Brain pericyte (primary cell): ENCODE data around the gene DPY19L1.
"Not testable (repeated sequence)": the region's sequence is repeated elsewhere in the genome, so short reads cannot be mapped to it uniquely, and the experiment has no call there.

Source experiments
- DNase-seq: peaks from one replicate; pipeline ENCODE4 v3.0.0-alpha.2; 2012; ENCODE audit warnings: low read depth, low spot score

Gene DPY19L1

GRCh38 chr7:35037211-35037525, at the start of gene DPY19L1:
Gene DPY19L1, minus strand, starts transcription at chr7:35037485. Its CDS starts 91 bp downstream, at chr7:35037394.
- DNase-seq = no peak

GRCh38 chr7:35079517-35079916, 42.2 kb upstream of the DPY19L1 start:
- DNase-seq = not testable (repeated sequence)

- DNase-seq = not testable (repeated sequence)
Measured at GRCh38 chr7:35074008-35074407, 36.7 kb upstream of the DPY19L1 start.

- not testable (repeated sequence) for DNase-seq
Measured at GRCh38 chr7:35072950-35073827, 35.9 kb upstream of the DPY19L1 start.

GRCh38 chr7:35069084-35069483, 31.8 kb upstream of the DPY19L1 start:
- not testable (repeated sequence) for DNase-seq

GRCh38 chr7:35065382-35065781, 28.1 kb upstream of the DPY19L1 start:
- not testable (repeated sequence) for DNase-seq

- DNase-seq = not testable (repeated sequence)
Measured at GRCh38 chr7:35058571-35058970, 21.3 kb upstream of the DPY19L1 start.

GRCh38 chr7:35057505-35058451, 20.5 kb upstream of the DPY19L1 start:
- not testable (repeated sequence) for DNase-seq

GRCh38 chr7:35055733-35056132, 18.4 kb upstream of the DPY19L1 start:
- DNase-seq = not testable (repeated sequence)

GRCh38 chr7:35053488-35054175, 16.3 kb upstream of the DPY19L1 start:
- not testable (repeated sequence) for DNase-seq

- DNase-seq = not testable (repeated sequence)
Measured at GRCh38 chr7:35048390-35048789, 11.1 kb upstream of the DPY19L1 start.

GRCh38 chr7:35047912-35048305, 10.6 kb upstream of the DPY19L1 start:
- not testable (repeated sequence) for DNase-seq

- DNase-seq = not testable (repeated sequence)
Measured at GRCh38 chr7:35047263-35047911, 10.1 kb upstream of the DPY19L1 start.

GRCh38 chr7:35043301-35043700, 6.0 kb upstream of the DPY19L1 start:
- not testable (repeated sequence) for DNase-seq

GRCh38 chr7:35040906-35041305, 3.6 kb upstream of the DPY19L1 start:
- DNase-seq = no peak

GRCh38 chr7:35039343-35039742, 2.1 kb upstream of the DPY19L1 start:
- no peak for DNase-seq

GRCh38 chr7:35038354-35038753, 1.1 kb upstream of the DPY19L1 start:
- no peak for DNase-seq

- peak; percentile 68 for DNase-seq
Measured at GRCh38 chr7:35037526-35038341, 449 bp upstream of the DPY19L1 start.

GRCh38 chr7:35036361-35037171, 719 bp downstream of the DPY19L1 start:
- no peak for DNase-seq
